ENCODE data around the gene ADAM12.
A peak's percentile ranks its signal among the peaks of the same experiment; 100 is the strongest.

Gene ADAM12

DNA sequence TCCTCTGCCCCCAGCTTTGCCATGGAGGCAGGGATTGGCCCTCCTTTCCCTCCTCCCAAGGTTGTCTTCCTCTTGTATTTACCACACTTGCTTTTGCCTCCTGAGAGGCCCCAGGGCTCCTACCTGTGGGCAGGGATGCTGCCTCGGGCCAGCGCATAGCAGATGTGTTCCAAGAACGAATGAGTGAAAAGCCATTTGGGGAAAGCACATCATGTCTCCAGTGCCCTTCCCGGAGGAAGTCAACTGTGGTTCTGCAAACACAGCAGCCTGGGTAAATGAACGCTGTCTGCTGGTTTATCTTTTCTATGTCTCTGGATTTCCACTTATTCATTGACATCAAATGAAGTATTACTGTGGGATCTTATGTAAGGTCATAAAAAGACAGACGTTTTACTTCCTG is 330.2 kb downstream of the ADAM12 start:
- Histone ChIP-seq H3K79me2 (ENCODE audit: control insufficient read depth, insufficient read depth, low read length, poor library complexity) (no peaks in the 10 kb centered on the region), H3K27me3 (ENCODE audit: insufficient read depth, low read length) (no peaks in the 10 kb centered on the region), H4K8ac (ENCODE audit: low read depth, low read length) (no peak overlapping the region), H3K23ac (ENCODE audit: low read length) (no peak overlapping the region), H2BK5ac (ENCODE audit: low read depth, low read length, poor library complexity) (no peak overlapping the region), H3K36me3 (ENCODE audit: control insufficient read depth in 1 of 2, insufficient read depth in 2 of 2, low read length in 2 of 2) (no peaks in the 10 kb centered on the region), H2AFZ (ENCODE audit: insufficient read depth, low read length, poor library complexity) (no peak overlapping the region), H3K14ac (ENCODE audit: low read length) (no peak overlapping the region), H4K12ac (ENCODE audit: low read depth, low read length) (no peak overlapping the region), H3K4me2 (ENCODE audit: low read length) (no peak overlapping the region), H2BK120ac (ENCODE audit: insufficient read depth, low read length, poor library complexity) (peak overlapping the region; percentile 4), H3K27ac (ENCODE audit: low read depth, low read length) (peak overlapping the region; percentile 23), H3K9ac (ENCODE audit: low read length) (no peak overlapping the region), H3K9me3 (ENCODE audit: insufficient read depth, low read depth, low read length) (no peaks in the 10 kb centered on the region), H2AK5ac (ENCODE audit: low read length) (no peak overlapping the region), H3K4me3 (ENCODE audit: low read depth, low read length) (no peak overlapping the region), H3K4ac (ENCODE audit: low read depth, low read length) (no peak overlapping the region), H3K4me1 (ENCODE audit: control insufficient read depth in 1 of 2, insufficient read depth in 2 of 2, low read length in 2 of 2) (peaks cover 10 to 17% of the 10 kb centered on the region in 2 experiments), H3K18ac (ENCODE audit: low read length) (no peak overlapping the region), H3K79me1 (ENCODE audit: low read length) (peaks cover 6% of the 10 kb centered on the region), H4K91ac (ENCODE audit: low read depth, low read length) (no peak overlapping the region), H2BK12ac (ENCODE audit: low read length) (no peak overlapping the region)
- DNase-seq = no peak
- WGBS (ENCODE audit: extremely low coverage, insufficient coverage, insufficient read length) = no CpG with 5 or more reads among the region's 6 CpGs

DNA sequence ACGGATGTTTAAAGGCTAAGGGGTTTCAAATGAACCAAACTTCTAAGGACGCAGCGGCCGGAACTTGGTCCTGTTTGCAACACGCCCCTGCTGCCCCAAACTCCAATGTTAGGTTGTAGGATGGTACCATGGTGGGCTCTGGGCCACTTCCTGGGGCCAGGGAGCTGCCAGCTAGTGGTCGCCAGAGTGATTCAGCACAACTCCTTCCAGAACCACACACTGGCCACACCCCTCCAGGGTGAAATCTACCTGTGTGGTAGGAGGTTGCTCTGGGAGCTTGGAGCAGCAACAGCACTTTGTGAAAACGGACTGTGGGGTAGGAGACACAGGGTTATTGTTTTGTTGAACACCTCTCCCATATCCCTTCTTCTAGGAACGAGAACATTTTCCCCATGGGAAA is 330.8 kb downstream of the ADAM12 start:
- Histone ChIP-seq H3K23ac (ENCODE audit: low read length) (no peak overlapping the region), H3K18ac (ENCODE audit: low read length) (no peak overlapping the region), H2AK5ac (ENCODE audit: low read length) (no peak overlapping the region), H2BK12ac (ENCODE audit: low read length) (no peak overlapping the region), H4K12ac (ENCODE audit: low read depth, low read length) (no peak overlapping the region), H2BK120ac (ENCODE audit: insufficient read depth, low read length, poor library complexity) (no peak overlapping the region), H3K36me3 (ENCODE audit: control insufficient read depth in 1 of 2, insufficient read depth in 2 of 2, low read length in 2 of 2) (no peaks in the 10 kb centered on the region), H3K27me3 (ENCODE audit: insufficient read depth, low read length) (no peaks in the 10 kb centered on the region), H3K9ac (ENCODE audit: low read length) (no peak overlapping the region), H3K4me3 (ENCODE audit: low read depth, low read length) (no peak overlapping the region), H4K91ac (ENCODE audit: low read depth, low read length) (peak overlapping the region; percentile 13), H3K4me2 (ENCODE audit: low read length) (no peak overlapping the region), H3K27ac (ENCODE audit: low read depth, low read length) (no peak overlapping the region), H3K79me2 (ENCODE audit: control insufficient read depth, insufficient read depth, low read length, poor library complexity) (no peaks in the 10 kb centered on the region), H2AFZ (ENCODE audit: insufficient read depth, low read length, poor library complexity) (no peak overlapping the region), H3K79me1 (ENCODE audit: low read length) (peaks cover 4% of the 10 kb centered on the region), H3K9me3 (ENCODE audit: insufficient read depth, low read depth, low read length) (no peaks in the 10 kb centered on the region), H4K8ac (ENCODE audit: low read depth, low read length) (no peak overlapping the region), H3K4me1 (ENCODE audit: control insufficient read depth in 1 of 2, insufficient read depth in 2 of 2, low read length in 2 of 2) (peaks cover 4 to 14% of the 10 kb centered on the region in 2 experiments), H2BK5ac (ENCODE audit: low read depth, low read length, poor library complexity) (no peak overlapping the region), H3K4ac (ENCODE audit: low read depth, low read length) (no peak overlapping the region), H3K14ac (ENCODE audit: low read length) (no peak overlapping the region)
- DNase-seq = no peak
- no CpG with 5 or more reads among the region's 8 CpGs for WGBS (ENCODE audit: extremely low coverage, insufficient coverage, insufficient read length)

DNA sequence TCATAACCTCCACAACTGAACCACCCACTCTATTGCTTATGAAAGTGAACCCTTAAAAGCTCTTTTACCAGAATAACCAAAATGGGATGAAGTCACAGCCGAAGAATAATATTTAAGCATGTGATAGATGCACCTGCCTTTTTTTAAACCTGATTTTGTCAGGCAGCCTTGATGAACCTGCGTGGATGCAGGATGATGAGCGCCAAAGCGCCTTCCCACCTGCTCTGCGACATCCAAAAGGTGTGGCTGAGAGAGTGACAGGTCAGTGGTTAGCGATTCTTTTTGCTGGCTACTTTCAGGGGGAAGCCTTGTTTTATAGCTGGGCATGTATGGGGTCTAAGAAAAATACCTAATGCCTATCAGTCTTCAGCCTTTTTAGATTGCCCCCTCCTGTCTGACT is 334.1 kb downstream of the ADAM12 start:
- Histone ChIP-seq H3K4me1 (ENCODE audit: control insufficient read depth in 1 of 2, insufficient read depth in 2 of 2, low read length in 2 of 2) (peaks cover 0 to 4% of the 10 kb centered on the region in 2 experiments), H2AK5ac (ENCODE audit: low read length) (no peak overlapping the region), H2BK5ac (ENCODE audit: low read depth, low read length, poor library complexity) (no peak overlapping the region), H4K8ac (ENCODE audit: low read depth, low read length) (no peak overlapping the region), H3K79me1 (ENCODE audit: low read length) (no peaks in the 10 kb centered on the region), H3K9ac (ENCODE audit: low read length) (no peak overlapping the region), H3K27me3 (ENCODE audit: insufficient read depth, low read length) (no peaks in the 10 kb centered on the region), H4K91ac (ENCODE audit: low read depth, low read length) (no peak overlapping the region), H3K14ac (ENCODE audit: low read length) (no peak overlapping the region), H2BK12ac (ENCODE audit: low read length) (no peak overlapping the region), H3K36me3 (ENCODE audit: control insufficient read depth in 1 of 2, insufficient read depth in 2 of 2, low read length in 2 of 2) (no peaks in the 10 kb centered on the region), H3K18ac (ENCODE audit: low read length) (no peak overlapping the region), H2BK120ac (ENCODE audit: insufficient read depth, low read length, poor library complexity) (no peak overlapping the region), H2AFZ (ENCODE audit: insufficient read depth, low read length, poor library complexity) (no peak overlapping the region), H3K4ac (ENCODE audit: low read depth, low read length) (no peak overlapping the region), H3K9me3 (ENCODE audit: insufficient read depth, low read depth, low read length) (no peaks in the 10 kb centered on the region), H3K23ac (ENCODE audit: low read length) (no peak overlapping the region), H3K27ac (ENCODE audit: low read depth, low read length) (no peak overlapping the region), H3K79me2 (ENCODE audit: control insufficient read depth, insufficient read depth, low read length, poor library complexity) (no peaks in the 10 kb centered on the region), H3K4me2 (ENCODE audit: low read length) (no peak overlapping the region), H4K12ac (ENCODE audit: low read depth, low read length) (no peak overlapping the region), H3K4me3 (ENCODE audit: low read depth, low read length) (no peak overlapping the region)
- no peak for DNase-seq
- WGBS (ENCODE audit: extremely low coverage, insufficient coverage, insufficient read length) = no CpG with 5 or more reads among the region's 6 CpGs

GRCh38 chr10:126052171-126052570 is 336.1 kb downstream of the ADAM12 start:
- no peak overlapping the region for H2BK120ac ChIP-seq (ENCODE audit: insufficient read depth, low read length, poor library complexity)
- no peak overlapping the region for H3K4me2 ChIP-seq (ENCODE audit: low read length)
- no peak overlapping the region for H3K18ac ChIP-seq (ENCODE audit: low read length)
- H3K27me3 ChIP-seq (ENCODE audit: insufficient read depth, low read length) = no peaks in the 10 kb centered on the region
- H2AFZ ChIP-seq (ENCODE audit: insufficient read depth, low read length, poor library complexity) = no peak overlapping the region
- no peak overlapping the region for H4K8ac ChIP-seq (ENCODE audit: low read depth, low read length)
- H3K9me3 ChIP-seq (ENCODE audit: insufficient read depth, low read depth, low read length) = no peaks in the 10 kb centered on the region
- no peak overlapping the region for H4K12ac ChIP-seq (ENCODE audit: low read depth, low read length)
- no peak overlapping the region for H4K91ac ChIP-seq (ENCODE audit: low read depth, low read length)
- no peaks in the 10 kb centered on the region for H3K79me2 ChIP-seq (ENCODE audit: control insufficient read depth, insufficient read depth, low read length, poor library complexity)
- no peak overlapping the region for H3K27ac ChIP-seq (ENCODE audit: low read depth, low read length)
- H2AK5ac ChIP-seq (ENCODE audit: low read length) = no peak overlapping the region
- no peak overlapping the region for H3K23ac ChIP-seq (ENCODE audit: low read length)
- H3K14ac ChIP-seq (ENCODE audit: low read length) = no peak overlapping the region
- WGBS (ENCODE audit: extremely low coverage, insufficient coverage, insufficient read length) = no CpG with 5 or more reads among the region's 2 CpGs
- peak in 1 of 2 donors; percentile 35 for DNase-seq
- no peak overlapping the region for H2BK12ac ChIP-seq (ENCODE audit: low read length)
- no peak overlapping the region for H2BK5ac ChIP-seq (ENCODE audit: low read depth, low read length, poor library complexity)
- no peaks in the 10 kb centered on the region for H3K36me3 ChIP-seq (ENCODE audit: control insufficient read depth in 1 of 2, insufficient read depth in 2 of 2, low read length in 2 of 2)
- no peaks in the 10 kb centered on the region for H3K4me1 ChIP-seq (ENCODE audit: control insufficient read depth in 1 of 2, insufficient read depth in 2 of 2, low read length in 2 of 2)
- H3K4me3 ChIP-seq (ENCODE audit: low read depth, low read length) = no peak overlapping the region
- no peak overlapping the region for H3K4ac ChIP-seq (ENCODE audit: low read depth, low read length)
- H3K79me1 ChIP-seq (ENCODE audit: low read length) = no peaks in the 10 kb centered on the region
- H3K9ac ChIP-seq (ENCODE audit: low read length) = no peak overlapping the region

Measured in trophoblast cell (in vitro differentiated cells and primary cell).